GM10266 (cell line): ENCODE measurements around the gene SRC.

Experiments
- DNase-seq: peaks from one replicate; pipeline ENCODE4 v3.0.0; 2012; ENCODE audit errors: extremely low spot score
- TF ChIP-seq, protein P1 (sequence below): IDR thresholded peaks from 2 replicates; pipeline ENCODE4 v1.5.1; 2012; ENCODE audit warnings: mild to moderate bottlenecking, low read depth; ENCODE audit not compliant: control insufficient read depth, insufficient read depth; ENCODE audit errors: missing control alignments

The SRC gene

GRCh38 chr20:37394543-37395409 is 48.8 kb downstream of the SRC start:
- DNase-seq = no peak
- TF ChIP-seq, protein P1, sequence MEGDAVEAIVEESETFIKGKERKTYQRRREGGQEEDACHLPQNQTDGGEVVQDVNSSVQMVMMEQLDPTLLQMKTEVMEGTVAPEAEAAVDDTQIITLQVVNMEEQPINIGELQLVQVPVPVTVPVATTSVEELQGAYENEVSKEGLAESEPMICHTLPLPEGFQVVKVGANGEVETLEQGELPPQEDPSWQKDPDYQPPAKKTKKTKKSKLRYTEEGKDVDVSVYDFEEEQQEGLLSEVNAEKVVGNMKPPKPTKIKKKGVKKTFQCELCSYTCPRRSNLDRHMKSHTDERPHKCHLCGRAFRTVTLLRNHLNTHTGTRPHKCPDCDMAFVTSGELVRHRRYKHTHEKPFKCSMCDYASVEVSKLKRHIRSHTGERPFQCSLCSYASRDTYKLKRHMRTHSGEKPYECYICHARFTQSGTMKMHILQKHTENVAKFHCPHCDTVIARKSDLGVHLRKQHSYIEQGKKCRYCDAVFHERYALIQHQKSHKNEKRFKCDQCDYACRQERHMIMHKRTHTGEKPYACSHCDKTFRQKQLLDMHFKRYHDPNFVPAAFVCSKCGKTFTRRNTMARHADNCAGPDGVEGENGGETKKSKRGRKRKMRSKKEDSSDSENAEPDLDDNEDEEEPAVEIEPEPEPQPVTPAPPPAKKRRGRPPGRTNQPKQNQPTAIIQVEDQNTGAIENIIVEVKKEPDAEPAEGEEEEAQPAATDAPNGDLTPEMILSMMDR = no peak

GRCh38 chr20:37395410-37395797 is 49.5 kb downstream of the SRC start:
- DNase-seq = no peak
- TF ChIP-seq, protein P1 = no peak

DNA sequence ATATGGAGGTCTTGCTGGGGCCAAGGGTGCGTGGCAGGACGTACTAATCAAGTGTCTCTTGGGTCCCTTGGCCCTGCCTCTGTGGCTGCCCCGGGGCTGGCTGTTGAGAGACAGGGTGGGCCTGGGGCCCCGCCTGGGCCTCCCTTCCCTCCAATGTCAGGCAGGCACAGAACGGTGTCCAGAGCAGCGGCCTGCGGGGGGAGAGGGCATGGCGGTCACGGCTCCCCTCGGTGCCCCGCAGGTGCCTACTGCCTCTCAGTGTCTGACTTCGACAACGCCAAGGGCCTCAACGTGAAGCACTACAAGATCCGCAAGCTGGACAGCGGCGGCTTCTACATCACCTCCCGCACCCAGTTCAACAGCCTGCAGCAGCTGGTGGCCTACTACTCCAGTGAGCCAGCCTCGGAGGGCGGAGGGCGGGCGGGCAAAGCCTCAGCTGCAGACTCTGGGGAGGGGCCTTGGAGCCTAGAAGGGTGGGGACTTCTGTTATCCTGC is 50.0 kb downstream of the SRC start:
- TF ChIP-seq, protein P1 = no peak
- no peak for DNase-seq

GRCh38 chr20:37396416-37397075 is 50.6 kb downstream of the SRC start:
- DNase-seq = no peak
- TF ChIP-seq, protein P1 = no peak

DNA sequence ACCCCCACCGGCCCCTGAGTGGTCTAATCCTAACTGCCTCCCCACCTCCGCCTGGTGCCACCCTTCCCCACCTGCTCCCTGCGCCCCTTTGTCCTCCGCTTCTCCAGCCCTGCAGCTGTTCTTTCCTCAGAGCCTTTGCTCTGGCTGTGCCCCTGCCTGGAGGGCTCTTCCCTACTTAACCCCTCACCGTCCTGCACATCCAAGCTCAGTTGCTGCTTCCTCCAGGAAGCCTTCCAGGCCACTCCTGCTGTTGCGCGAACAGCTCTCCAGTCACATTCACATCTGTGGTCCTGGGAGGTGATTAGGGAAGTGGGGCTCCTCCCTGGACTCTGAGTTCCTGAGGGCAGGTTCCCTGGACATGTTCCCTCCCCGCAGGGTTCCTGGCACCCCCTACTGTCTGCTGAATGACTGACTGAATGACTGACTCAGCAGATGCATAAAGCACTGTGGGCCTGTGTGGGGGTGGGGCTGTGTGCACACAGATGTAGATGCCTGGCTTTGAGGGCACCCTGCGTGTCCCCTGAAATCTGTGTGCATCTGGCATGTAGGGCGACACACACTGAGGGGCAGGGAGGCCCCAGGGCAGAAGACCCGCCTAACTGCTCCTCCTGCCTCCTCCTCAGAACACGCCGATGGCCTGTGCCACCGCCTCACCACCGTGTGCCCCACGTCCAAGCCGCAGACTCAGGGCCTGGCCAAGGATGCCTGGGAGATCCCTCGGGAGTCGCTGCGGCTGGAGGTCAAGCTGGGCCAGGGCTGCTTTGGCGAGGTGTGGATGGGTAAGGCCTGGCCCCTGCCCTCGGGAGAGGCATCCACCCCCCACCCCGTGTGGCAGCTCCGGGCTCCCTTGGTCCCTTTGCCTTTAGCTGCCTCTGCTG is 51.4 kb downstream of the SRC start:
- TF ChIP-seq, protein P1 = no peak
- no peak for DNase-seq

DNA sequence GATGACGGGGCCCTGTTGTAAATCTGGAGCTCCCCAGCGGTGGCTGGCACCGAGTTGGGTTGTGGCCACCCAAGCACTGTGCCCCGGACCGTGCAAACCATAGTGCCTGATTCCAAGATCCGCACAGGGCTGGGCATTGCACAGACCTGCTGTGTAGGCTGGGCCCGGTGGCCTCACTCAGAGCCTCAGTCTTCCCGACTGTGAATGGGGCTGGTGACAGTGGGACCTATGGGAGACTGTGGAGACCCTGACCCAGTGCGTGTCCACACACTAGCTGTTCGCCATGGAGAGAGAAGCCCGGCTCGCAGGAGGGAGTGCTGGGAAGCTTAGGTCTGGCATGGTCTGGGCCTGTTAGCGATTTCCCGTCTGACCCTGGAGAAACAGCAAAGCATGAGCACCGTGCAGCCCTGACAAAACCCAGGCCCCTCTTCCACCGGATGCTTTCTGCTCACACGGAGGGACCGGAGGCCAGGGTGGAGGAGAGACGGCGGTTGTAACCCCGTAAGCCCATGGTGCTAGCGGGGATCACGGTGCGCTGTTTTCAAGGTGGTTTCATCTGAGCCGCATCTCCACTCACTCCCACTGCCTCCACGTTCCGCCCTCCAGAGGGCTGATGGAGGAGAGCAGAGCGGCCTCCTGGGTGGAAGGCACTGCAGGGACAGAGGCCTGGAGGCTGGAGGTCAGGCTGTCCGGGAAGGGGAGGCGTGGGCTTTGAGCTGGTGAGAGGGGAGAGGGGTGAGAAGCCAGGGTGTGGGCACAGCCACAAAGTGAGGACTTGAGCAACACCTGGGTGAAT is 52.2 kb downstream of the SRC start:
- TF ChIP-seq, protein P1 = no peak
- no peak for DNase-seq
